SH-SY5Y (cell line): ENCODE data around the gene NOP56.

Source experiments
- GATA2 ChIP-seq: IDR thresholded peaks from 2 replicates; pipeline ENCODE4 v1.6.1; 2011; ENCODE audit warnings: mild to moderate bottlenecking, low read depth, low read length
- GATA3 ChIP-seq: IDR thresholded peaks from 2 replicates; pipeline ENCODE4 v1.6.1; 2011; ENCODE audit warnings: low read depth, mild to moderate bottlenecking, low read length, moderate library complexity

- TF ChIP-seq GATA2 (no peak), GATA3 (no peak)
These were observed 11.0 kb downstream of the NOP56 start for GRCh38 chr20:2663364-2663886.
